Measurements from ENCODE around the gene PRKG1. TPM values are rescaled to one million over a fixed set of nuclear protein-coding genes. Genes with fewer than 3 reads are reported as not detected.
A peak's percentile ranks its signal among the peaks of the same experiment; 100 is the strongest.
"Not testable (repeated sequence)": the region's sequence is repeated elsewhere in the genome, so short reads cannot be mapped to it uniquely, and the experiment has no call there.

PRKG1 gene
- total RNA-seq, 1 experiment from 2014 or later = 16.5 TPM

GRCh38 chr10:51206500-51206899, 132.2 kb downstream of the PRKG1 start (continued):
- TF ChIP-seq GRHL2 (CRISPR knock-in tag; IDR thresholded peaks at IDR 0.05; ENCODE audit: insufficient replicate concordance, severe bottlenecking) (no peak), CDX4 (CRISPR knock-in tag; IDR thresholded peaks at IDR 0.05; ENCODE audit: borderline replicate concordance) (no peak), SOX15 (CRISPR knock-in tag; IDR thresholded peaks at IDR 0.05) (no peak), RORB (CRISPR knock-in tag; IDR thresholded peaks at IDR 0.05) (no peak), NR1H2 (CRISPR knock-in tag; IDR thresholded peaks at IDR 0.05) (no peak), TP53 (CRISPR knock-in tag; IDR thresholded peaks at IDR 0.05) (no peak), RELA (CRISPR knock-in tag; IDR thresholded peaks at IDR 0.05; ENCODE audit: borderline replicate concordance) (no peak), ZNF138 (CRISPR knock-in tag; conservative IDR thresholded peaks at IDR 0.05) (no peak), E2F4 (CRISPR knock-in tag; IDR thresholded peaks at IDR 0.05; ENCODE audit: borderline replicate concordance, low read depth) (no peak)

- POLR2A ChIA-PET; H3K27me3 Mint-ChIP-seq (ENCODE audit: low read depth); H3K36me3 Mint-ChIP-seq; DNase-seq (ENCODE audit: low spot score); CTCF ChIA-PET; H3K4me3 Mint-ChIP-seq; ATAC-seq; H3K9me3 Mint-ChIP-seq; H3K27ac Mint-ChIP-seq: not testable (repeated sequence)
- H3K4me1 Mint-ChIP-seq = peaks cover 52% of the 10 kb centered on the region
Measured at GRCh38 chr10:51212937-51213336, 138.7 kb downstream of the PRKG1 start.

GRCh38 chr10:51214207-51215196, 140.2 kb downstream of the PRKG1 start:
- ChIA-PET CTCF (interaction anchor here (1.1 kb wide), 1 partner anchor 175 kb away, joined by 4 read pairs; no protein-coding TSS in a partner anchor), POLR2A (no interaction called here)
- peaks cover 8% of the 10 kb centered on the region; the same call in 1 of the 2 replicates for H3K36me3 Mint-ChIP-seq
- no peaks in the 10 kb centered on the region for H3K27me3 Mint-ChIP-seq (ENCODE audit: low read depth)
- peaks cover 7% of the 10 kb centered on the region; the same call in 1 of the 2 replicates for H3K9me3 Mint-ChIP-seq
- DNase-seq (ENCODE audit: low spot score) (no peak), ATAC-seq (no peak)
- no peak overlapping the region for H3K4me3 Mint-ChIP-seq
- TF ChIP-seq TCF7 (CRISPR knock-in tag; IDR thresholded peaks at IDR 0.05; ENCODE audit: low read depth) (no peak), ATF2 (CRISPR knock-in tag; IDR thresholded peaks at IDR 0.05; ENCODE audit: borderline replicate concordance, low read depth) (no peak), ZMAT4 (CRISPR knock-in tag; IDR thresholded peaks at IDR 0.05) (no peak), IRF2 (CRISPR knock-in tag; IDR thresholded peaks at IDR 0.05; ENCODE audit: borderline replicate concordance, low read depth) (no peak), GRHL2 (CRISPR knock-in tag; IDR thresholded peaks at IDR 0.05; ENCODE audit: insufficient replicate concordance, severe bottlenecking) (no peak), HMGA2 (CRISPR knock-in tag; IDR thresholded peaks at IDR 0.05) (no peak), JUN (CRISPR knock-in tag; IDR thresholded peaks at IDR 0.05) (no peak), ATF3 (CRISPR knock-in tag; conservative IDR thresholded peaks at IDR 0.05) (no peak), ZNF425 (CRISPR knock-in tag; conservative IDR thresholded peaks at IDR 0.05) (no peak), ZNF138 (CRISPR knock-in tag; conservative IDR thresholded peaks at IDR 0.05) (no peak)
- peaks cover 43% of the 10 kb centered on the region for H3K4me1 Mint-ChIP-seq
- peak overlapping the region; percentile 1; the same call in 1 of the 2 replicates for H3K27ac Mint-ChIP-seq

All from WTC11 (cell line).